KMS-11 (cell line): ENCODE results near the gene ST7L.

Source experiments
- H2AFZ ChIP-seq: fragments of 200-600 bp; sonication (generic); 2 replicates; pipeline ENCODE4 v1.6.1; 2016; ENCODE audit warnings: antibody characterized with exemption, mixed run types, low read depth
- H3K27ac ChIP-seq: fragments of 200-600 bp; sonication (generic); 2 replicates; pipeline ENCODE4 v1.6.1; 2016; ENCODE audit warnings: mild to moderate bottlenecking, mixed run types
- H3K27me3 ChIP-seq: fragments of 200-600 bp; sonication (generic); 2 replicates; pipeline ENCODE4 v1.6.1; 2017; ENCODE audit warnings: mild to moderate bottlenecking, low read depth, mixed run types, moderate library complexity; ENCODE audit not compliant: insufficient read depth
- H3K36me3 ChIP-seq: fragments of 200-600 bp; sonication (generic); 2 replicates; pipeline ENCODE4 v1.6.1; 2017; ENCODE audit warnings: mild to moderate bottlenecking, mixed run types; ENCODE audit not compliant: insufficient read depth
- H3K4me1 ChIP-seq: fragments of 200-600 bp; sonication (generic); 2 replicates; pipeline ENCODE4 v1.6.1; 2016; ENCODE audit warnings: mild to moderate bottlenecking, low read depth, mixed run types; ENCODE audit not compliant: poor library complexity, severe bottlenecking
- H3K4me2 ChIP-seq: fragments of 200-600 bp; sonication (generic); 2 replicates; pipeline ENCODE4 v1.7.0; 2016; ENCODE audit warnings: mild to moderate bottlenecking, mixed run types
- H3K4me3 ChIP-seq: fragments of 200-600 bp; sonication (generic); IDR thresholded peaks from 2 replicates; pipeline ENCODE4 v1.6.1; 2017; ENCODE audit warnings: low read depth, low read length, mixed read lengths; ENCODE audit not compliant: insufficient read depth
- H3K79me2 ChIP-seq: fragments of 200-600 bp; sonication (generic); 2 replicates; pipeline ENCODE4 v1.6.1; 2016; ENCODE audit warnings: low read depth, mixed run types; ENCODE audit not compliant: insufficient read depth
- H3K9ac ChIP-seq: fragments of 200-600 bp; sonication (generic); 2 replicates; pipeline ENCODE4 v1.6.1; 2016; ENCODE audit warnings: mild to moderate bottlenecking, mixed run types
- H4K20me1 ChIP-seq: fragments of 200-600 bp; sonication (generic); 2 replicates; pipeline ENCODE4 v1.6.1; 2016; ENCODE audit warnings: mild to moderate bottlenecking, mixed run types; ENCODE audit not compliant: insufficient read depth
- TF ChIP-seq, protein P1 (sequence below): fragments of 200-600 bp; sonication (generic); conservative IDR thresholded peaks from 2 replicates; pipeline ENCODE4 v1.6.1; 2017; ENCODE audit warnings: low read depth, mild to moderate bottlenecking, antibody characterized with exemption, low read length, moderate library complexity, mixed read lengths

ST7L gene

DNA sequence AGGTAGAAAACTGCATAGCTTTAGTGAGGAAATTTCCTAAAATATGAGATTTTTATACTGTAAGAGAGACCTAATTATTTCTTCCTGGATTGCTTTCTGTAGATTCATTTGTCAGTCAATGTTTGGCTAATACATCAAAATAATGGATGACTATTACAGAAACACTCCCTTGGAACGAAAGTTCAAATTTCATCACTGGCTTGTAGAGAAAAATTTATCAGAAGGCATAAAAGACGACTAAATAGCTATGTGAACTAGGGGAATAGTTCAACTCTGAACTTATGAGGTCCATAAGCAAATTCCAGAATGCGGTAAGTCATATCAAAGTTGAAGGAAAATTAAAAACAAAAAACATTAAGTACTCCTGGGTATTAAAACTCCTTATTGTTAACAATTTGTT is 74.2 kb downstream of the ST7L start:
- no peak overlapping the region for H2AFZ ChIP-seq
- no peaks in the 10 kb centered on the region for H3K79me2 ChIP-seq
- H3K27me3 ChIP-seq: no peaks in the 10 kb centered on the region
- no peak overlapping the region for H3K4me3 ChIP-seq
- H4K20me1 ChIP-seq: no peaks in the 10 kb centered on the region
- H3K4me1 ChIP-seq: no peaks in the 10 kb centered on the region
- TF ChIP-seq, protein P1, sequence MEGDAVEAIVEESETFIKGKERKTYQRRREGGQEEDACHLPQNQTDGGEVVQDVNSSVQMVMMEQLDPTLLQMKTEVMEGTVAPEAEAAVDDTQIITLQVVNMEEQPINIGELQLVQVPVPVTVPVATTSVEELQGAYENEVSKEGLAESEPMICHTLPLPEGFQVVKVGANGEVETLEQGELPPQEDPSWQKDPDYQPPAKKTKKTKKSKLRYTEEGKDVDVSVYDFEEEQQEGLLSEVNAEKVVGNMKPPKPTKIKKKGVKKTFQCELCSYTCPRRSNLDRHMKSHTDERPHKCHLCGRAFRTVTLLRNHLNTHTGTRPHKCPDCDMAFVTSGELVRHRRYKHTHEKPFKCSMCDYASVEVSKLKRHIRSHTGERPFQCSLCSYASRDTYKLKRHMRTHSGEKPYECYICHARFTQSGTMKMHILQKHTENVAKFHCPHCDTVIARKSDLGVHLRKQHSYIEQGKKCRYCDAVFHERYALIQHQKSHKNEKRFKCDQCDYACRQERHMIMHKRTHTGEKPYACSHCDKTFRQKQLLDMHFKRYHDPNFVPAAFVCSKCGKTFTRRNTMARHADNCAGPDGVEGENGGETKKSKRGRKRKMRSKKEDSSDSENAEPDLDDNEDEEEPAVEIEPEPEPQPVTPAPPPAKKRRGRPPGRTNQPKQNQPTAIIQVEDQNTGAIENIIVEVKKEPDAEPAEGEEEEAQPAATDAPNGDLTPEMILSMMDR: no peak
- H3K27ac ChIP-seq: no peak overlapping the region
- no peaks in the 10 kb centered on the region for H3K36me3 ChIP-seq
- no peak overlapping the region for H3K9ac ChIP-seq
- no peak overlapping the region for H3K4me2 ChIP-seq

- Histone ChIP-seq H3K9ac (no peak overlapping the region), H3K36me3 (no peaks in the 10 kb centered on the region), H3K79me2 (no peaks in the 10 kb centered on the region), H2AFZ (no peak overlapping the region), H3K27ac (no peak overlapping the region), H3K4me2 (no peak overlapping the region), H4K20me1 (no peaks in the 10 kb centered on the region), H3K4me3 (no peak overlapping the region), H3K27me3 (no peaks in the 10 kb centered on the region), H3K4me1 (no peaks in the 10 kb centered on the region)
- TF ChIP-seq, protein P1: no peak
Measured at GRCh38 chr1:112544011-112544688, 74.8 kb downstream of the ST7L start.

DNA sequence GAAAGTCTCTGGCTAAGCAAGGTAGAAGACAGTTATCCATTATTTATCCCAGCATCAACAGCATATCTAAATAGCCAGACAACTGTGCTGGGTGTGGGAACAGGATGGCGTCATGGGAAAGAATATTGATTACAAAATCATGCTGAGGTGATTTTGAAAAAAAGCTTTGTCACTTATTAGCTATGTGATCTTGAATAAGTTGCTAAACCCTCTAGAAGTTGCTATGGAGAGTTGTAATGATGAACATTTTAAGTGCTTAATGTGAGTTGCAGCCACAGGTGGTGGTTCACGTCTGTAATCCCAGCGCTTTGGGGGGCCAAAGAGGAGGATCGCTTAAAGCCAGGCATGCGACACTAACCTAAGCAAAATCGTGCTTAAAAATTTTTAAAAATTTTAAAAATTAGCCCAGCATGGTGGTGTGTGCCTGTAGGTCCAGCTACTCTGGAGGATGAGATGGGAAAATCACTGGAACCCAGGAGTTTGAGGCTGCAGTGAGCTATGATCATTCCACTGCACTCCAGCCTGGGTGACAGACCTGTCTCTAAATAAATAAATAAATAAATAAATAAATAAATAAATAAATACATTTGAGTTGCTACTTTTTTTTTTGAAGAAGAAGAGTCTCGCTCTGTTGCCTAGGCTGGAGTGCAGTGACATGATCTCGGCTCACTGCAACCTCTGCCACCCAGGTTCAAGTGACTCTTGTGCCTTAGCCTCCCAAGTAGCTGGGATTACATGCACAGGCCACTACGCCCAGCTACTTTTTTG is 76.6 kb downstream of the ST7L start:
- no peak overlapping the region for H3K27ac ChIP-seq
- no peak overlapping the region for H2AFZ ChIP-seq
- no peaks in the 10 kb centered on the region for H3K79me2 ChIP-seq

GRCh38 chr1:112541299-112541698 is 77.6 kb downstream of the ST7L start:
- no peak overlapping the region for H3K27ac ChIP-seq
- no peaks in the 10 kb centered on the region for H3K36me3 ChIP-seq
- no peaks in the 10 kb centered on the region for H3K27me3 ChIP-seq
- no peaks in the 10 kb centered on the region for H3K79me2 ChIP-seq
- no peaks in the 10 kb centered on the region for H3K4me1 ChIP-seq
- no peak overlapping the region for H2AFZ ChIP-seq
- no peak overlapping the region for H3K4me3 ChIP-seq
- no peaks in the 10 kb centered on the region for H4K20me1 ChIP-seq
- H3K9ac ChIP-seq: no peak overlapping the region
- TF ChIP-seq, protein P1: no peak
- no peak overlapping the region for H3K4me2 ChIP-seq

More for the DNA sequence above, 76.6 kb downstream of the ST7L start:
- TF ChIP-seq, protein P1: no peak
- no peaks in the 10 kb centered on the region for H3K27me3 ChIP-seq
- no peak overlapping the region for H3K4me2 ChIP-seq
- no peaks in the 10 kb centered on the region for H3K36me3 ChIP-seq
- H3K4me3 ChIP-seq: no peak overlapping the region
- H4K20me1 ChIP-seq: no peaks in the 10 kb centered on the region
- no peak overlapping the region for H3K9ac ChIP-seq
- H3K4me1 ChIP-seq: no peaks in the 10 kb centered on the region
